ENCODE results near the gene MCUR1.
"Not testable (repeated sequence)": the region's sequence is repeated elsewhere in the genome, so short reads cannot be mapped to it uniquely, and the experiment has no call there.

Gene MCUR1

GRCh38 chr6:13814176-13814937, at the start of gene MCUR1:
MCUR1 (minus strand) TSS chr6:13814557; CDS start chr6:13814429, 128 bp downstream.
- in situ Hi-C loops (cut with MboI; ENCODE audit: low sequenced_read_pairs), result no loop called here

GRCh38 chr6:13863699-13864155, 49.4 kb upstream of the MCUR1 start:
- in situ Hi-C loops (cut with MboI; ENCODE audit: low sequenced_read_pairs), result no loop called here

DNA sequence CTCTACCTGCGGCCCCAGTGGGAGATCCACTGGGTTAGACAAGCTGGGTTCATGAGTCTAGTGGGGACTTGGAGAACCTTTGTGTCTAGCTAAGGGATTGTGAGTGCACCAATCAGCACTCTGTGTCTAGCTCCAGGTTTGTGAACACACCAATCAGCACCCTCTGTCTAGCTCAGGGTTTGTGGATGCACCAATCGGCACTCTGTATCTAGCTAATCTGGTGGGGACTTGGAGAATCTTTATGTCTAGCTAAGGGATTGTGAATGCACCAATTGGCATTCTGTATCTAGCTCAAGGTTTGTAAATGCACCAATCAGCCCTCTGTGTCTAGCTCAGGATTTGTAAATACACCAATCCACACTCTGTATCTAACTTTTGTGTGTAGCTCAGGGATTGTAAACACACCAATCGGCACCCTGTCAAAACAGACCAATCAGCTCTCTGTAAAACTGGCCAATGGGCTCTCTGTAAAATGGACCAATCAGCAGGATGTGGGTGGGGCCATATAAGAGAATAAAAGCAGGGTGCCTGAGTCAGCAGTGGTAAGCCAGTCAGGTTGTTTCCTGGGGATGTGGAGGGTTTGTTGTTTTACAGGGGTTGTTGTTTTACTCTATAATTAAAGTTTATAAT, 46.3 kb upstream of the MCUR1 start:
- in situ Hi-C loops (cut with MboI; ENCODE audit: low sequenced_read_pairs), result not testable (repeated sequence)

DNA sequence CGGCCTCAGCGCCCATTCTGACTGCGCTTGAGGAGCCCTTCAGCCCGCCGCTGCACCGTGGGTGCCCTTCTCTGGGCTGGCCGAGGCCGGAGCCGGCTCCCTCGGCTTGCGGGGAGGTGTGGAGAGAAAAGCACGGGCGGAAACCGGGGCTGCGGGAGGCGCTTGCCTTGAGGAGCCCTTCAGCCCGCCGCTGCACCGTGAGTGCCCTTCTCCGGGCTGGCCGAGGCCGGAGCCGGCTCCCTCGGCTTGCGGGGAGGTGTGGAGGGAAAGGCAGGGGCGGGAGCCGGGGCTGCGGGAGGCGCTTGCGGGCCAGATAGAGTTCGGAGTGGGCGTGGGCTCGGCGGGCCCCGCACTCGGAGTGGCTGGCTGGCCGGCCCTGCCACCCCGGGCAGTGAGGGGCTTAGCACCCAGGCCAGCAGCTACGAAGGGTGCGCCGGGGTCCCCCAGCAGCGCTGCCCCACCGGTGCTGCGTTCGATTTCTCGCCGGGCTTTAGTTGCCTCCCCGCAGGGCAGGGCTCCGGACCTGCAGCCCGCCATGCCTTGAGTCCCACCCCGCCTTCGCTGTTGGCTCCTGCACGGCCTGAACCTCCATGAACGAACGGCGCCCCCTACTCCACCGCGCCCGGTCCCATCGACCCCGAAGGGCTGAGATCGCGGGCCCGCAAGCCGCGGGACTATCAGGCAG, 45.7 kb upstream of the MCUR1 start:
- in situ Hi-C loops (cut with MboI; ENCODE audit: low sequenced_read_pairs), result no loop called here

- in situ Hi-C loops (cut with MboI; ENCODE audit: low sequenced_read_pairs), result no loop called here
Observed at GRCh38 chr6:13854716-13855250, 40.4 kb upstream of the MCUR1 start.

- in situ Hi-C loops (cut with MboI; ENCODE audit: low sequenced_read_pairs), result no loop called here
Observed at GRCh38 chr6:13853871-13854270, 39.5 kb upstream of the MCUR1 start.

DNA sequence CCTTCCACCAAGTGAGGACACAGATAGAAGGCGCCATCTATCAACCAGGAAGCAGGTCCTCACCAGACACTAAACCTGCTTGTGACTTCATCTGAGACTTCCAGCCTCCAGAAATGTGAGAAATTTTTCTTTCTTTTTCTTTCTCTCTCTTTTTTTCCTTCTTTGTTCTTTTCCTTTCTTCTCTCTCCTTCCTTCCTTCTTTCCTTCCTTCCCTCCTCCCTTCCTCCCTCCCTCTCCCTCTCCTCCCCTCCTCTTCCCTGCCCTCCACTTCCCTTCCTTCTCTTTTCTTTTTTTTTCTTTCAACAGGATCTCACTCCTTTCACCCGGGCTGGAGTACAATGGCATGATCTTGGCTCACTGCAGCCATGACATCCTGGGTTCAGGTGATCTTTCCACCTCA, 37.4 kb upstream of the MCUR1 start:
- in situ Hi-C loops (cut with MboI; ENCODE audit: low sequenced_read_pairs), result no loop called here

DNA sequence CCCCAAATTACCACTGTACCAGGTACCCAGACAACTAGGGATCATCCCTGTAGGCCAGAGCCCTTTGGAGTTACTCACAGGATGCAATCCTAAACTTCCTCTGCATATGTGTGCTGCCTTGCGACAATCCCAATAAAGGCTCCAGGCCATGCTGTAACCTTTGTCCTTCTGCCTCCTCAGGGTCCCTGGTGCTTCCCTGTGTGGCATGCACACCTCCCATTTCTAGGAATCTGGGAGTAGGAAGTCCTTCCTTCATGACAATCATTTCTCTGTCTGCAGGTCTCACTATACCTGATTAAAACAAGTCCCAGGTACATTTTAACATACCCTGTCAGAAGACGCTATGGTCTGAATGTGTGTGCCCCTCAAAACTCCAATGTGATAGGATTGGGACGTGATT, 37.0 kb upstream of the MCUR1 start:
- in situ Hi-C loops (cut with MboI; ENCODE audit: low sequenced_read_pairs), result no loop called here

GRCh38 chr6:13850690-13851089, 36.3 kb upstream of the MCUR1 start:
- in situ Hi-C loops (cut with MboI; ENCODE audit: low sequenced_read_pairs), result not testable (repeated sequence)

- in situ Hi-C loops (cut with MboI; ENCODE audit: low sequenced_read_pairs), result no loop called here
Observed at GRCh38 chr6:13848522-13849150, 34.3 kb upstream of the MCUR1 start.

- in situ Hi-C loops (cut with MboI; ENCODE audit: low sequenced_read_pairs), result no loop called here
Observed at GRCh38 chr6:13847326-13848050, 33.1 kb upstream of the MCUR1 start.

DNA sequence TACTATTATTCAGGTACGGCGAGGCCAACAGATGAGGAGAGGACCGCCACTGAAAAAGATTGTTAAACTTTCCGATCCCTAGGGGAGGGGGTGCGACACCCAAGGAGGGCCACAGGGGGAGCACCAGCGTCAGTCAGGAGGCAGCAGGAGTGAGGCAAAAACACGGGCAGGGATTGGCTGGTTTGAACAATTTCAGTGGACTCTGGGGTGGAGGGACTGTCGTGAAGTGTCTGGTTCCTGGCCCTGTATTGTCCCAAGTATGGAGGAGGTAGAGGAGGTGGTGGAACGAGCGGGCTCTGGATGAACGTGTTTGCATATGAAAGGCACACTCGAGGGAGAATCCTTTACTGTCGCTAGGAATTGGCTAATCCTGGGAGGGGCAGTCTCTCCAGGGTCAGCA, 32.5 kb upstream of the MCUR1 start:
- in situ Hi-C loops (cut with MboI; ENCODE audit: low sequenced_read_pairs), result no loop called here

DNA sequence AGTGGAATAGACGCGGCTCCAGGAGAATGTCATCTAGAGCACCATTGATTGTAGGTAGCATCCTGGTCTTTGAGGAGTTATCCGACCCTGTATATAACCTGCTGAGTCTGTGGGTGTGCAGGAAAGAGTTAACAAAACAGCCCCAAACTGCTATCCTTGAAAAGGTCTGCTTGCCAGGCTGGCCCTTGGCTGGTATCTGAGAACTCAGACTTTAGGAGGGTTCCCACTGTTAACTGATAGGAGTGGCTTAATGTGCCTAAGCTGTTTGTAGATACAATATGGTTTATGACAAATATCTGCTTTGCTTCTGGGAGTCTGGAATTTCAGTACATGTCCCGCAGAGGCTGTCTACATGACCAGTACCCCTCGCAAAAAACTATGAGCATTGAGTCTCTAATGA, 27.6 kb upstream of the MCUR1 start:
- in situ Hi-C loops (cut with MboI; ENCODE audit: low sequenced_read_pairs), result no loop called here

DNA sequence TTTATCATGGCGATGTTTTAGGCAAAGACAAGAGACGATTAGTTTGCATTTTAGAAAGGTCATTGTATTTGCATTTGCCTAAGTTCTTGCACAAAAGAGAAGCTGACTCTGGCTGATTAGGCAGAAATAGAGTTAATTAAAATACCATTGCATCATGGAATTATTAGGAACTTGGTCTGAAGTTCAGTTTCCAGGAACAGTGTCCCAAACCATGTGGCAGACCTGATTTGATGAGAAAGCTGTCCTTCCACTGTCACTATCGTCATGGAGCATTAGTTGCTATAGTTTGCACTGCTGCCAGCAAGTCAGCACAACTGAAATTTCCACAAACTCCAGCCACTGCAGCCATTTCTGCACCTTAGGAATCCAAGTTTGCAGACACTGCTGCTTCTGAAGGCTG, 24.3 kb upstream of the MCUR1 start:
- in situ Hi-C loops (cut with MboI; ENCODE audit: low sequenced_read_pairs), result no loop called here

DNA sequence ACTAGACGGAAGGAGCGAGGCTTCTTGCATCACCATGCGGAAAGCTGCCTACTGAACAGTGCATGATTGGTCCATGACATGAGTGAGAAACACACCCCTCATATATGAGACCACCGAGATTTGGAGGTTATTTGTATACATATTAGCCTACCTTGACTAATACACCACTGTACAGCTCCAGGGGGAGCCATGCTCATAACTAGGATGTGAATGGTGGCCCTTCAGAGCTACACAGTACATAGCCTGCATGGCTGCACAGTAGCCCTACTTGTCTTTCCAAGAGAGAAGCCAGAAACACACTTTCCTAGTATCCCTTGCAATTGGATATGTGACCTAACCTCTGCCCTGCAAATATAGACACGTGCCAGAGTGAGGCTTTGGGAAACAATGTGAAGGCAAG, 21.8 kb upstream of the MCUR1 start:
- in situ Hi-C loops (cut with MboI; ENCODE audit: low sequenced_read_pairs), result no loop called here

- in situ Hi-C loops (cut with MboI; ENCODE audit: low sequenced_read_pairs), result no loop called here
Observed at GRCh38 chr6:13834790-13835189, 20.4 kb upstream of the MCUR1 start.

DNA sequence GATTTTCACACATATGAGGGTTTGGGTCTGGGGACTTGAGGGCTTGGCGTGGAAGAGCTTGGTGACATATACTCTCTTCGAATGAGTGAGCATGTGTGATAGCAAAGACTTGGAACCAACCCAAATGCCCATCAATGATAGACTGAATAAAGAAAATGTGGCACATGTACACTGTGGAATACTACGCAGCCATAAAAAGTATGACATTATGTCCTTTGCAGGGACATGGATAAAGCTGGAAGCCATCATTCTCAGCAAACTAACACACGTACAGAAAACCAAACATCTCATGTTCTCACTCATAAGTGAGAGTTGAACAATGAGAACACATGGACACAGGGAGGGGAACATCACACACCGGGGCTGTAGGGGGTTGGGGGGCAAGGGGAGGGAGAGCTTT, 19.7 kb upstream of the MCUR1 start:
- in situ Hi-C loops (cut with MboI; ENCODE audit: low sequenced_read_pairs), result not testable (repeated sequence)

DNA sequence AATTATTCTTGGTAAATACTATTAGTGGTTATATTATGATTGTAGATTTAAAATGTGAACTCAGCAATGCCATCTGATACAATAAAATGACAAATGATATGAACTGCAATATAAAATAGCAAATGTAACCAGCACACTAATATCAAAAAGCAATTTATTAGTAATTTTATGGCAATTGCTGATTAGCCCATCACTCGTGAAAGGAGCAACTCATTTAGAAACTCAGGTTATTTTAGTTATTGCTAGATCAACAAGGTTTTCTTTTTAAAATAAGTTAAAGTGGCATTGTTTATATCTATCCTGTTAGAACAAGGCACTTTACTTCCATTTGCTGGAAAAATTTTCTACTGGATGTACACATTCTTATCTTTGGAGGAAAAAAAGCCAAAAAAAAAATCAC, 18.4 kb upstream of the MCUR1 start:
- in situ Hi-C loops (cut with MboI; ENCODE audit: low sequenced_read_pairs), result no loop called here

GRCh38 chr6:13831615-13832014, 17.3 kb upstream of the MCUR1 start:
- in situ Hi-C loops (cut with MboI; ENCODE audit: low sequenced_read_pairs), result no loop called here

DNA sequence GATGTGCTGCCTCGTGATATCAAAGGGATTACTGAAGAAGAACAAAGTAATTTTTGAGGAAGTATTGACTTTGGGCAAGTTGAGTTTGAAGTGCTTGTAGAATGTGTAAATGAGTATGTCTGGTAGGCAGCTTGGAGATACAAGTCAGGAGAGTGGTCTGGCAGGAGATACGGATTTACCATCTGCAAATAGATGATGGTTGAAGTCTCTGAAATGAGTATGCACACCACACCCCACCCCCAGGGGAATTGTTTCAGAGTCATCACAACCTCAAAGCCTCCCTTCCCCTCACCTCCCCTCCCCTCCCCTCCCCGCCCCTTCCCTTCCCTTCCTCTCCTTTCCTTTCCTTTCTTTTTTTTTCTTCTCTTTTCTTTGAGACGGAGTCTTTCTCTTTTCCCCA, 16.4 kb upstream of the MCUR1 start:
- in situ Hi-C loops (cut with MboI; ENCODE audit: low sequenced_read_pairs), result no loop called here

- in situ Hi-C loops (cut with MboI; ENCODE audit: low sequenced_read_pairs), result not testable (repeated sequence)
Observed at GRCh38 chr6:13829419-13829818, 15.1 kb upstream of the MCUR1 start.

Measured in HL-60/S4 treated with phorbol 12-myristate 13-acetate at 8.2 ng/mL for 4 days and 3 days (cell line).